BLaER1 treated with 17β-estradiol and CSF1 and Interleukin-3, amounts not matched to agents 10 nM and 100 nM (cell line): ENCODE measurements around the gene PARP16.

Source experiments
- H3K27ac ChIP-seq, 11 experiments: shearing (Covaris generic); formaldehyde crosslinking; 2 replicates each; pipeline ENCODE4 v1.8.1; 2022
- H3K27me3 ChIP-seq, 11 experiments: shearing (Covaris generic); formaldehyde crosslinking; 2 replicates each; pipeline ENCODE4 v1.8.1; 2022
- H3K36me3 ChIP-seq, 11 experiments: shearing (Covaris generic); formaldehyde crosslinking; 2 replicates each; pipeline ENCODE4 v1.8.1; 2022
- H3K4me1 ChIP-seq, 10 experiments: shearing (Covaris generic); formaldehyde crosslinking; 2 replicates each; pipeline ENCODE4 v1.8.1; 2022
- H3K4me2 ChIP-seq, 11 experiments: shearing (Covaris generic); formaldehyde crosslinking; 2 replicates each; pipeline ENCODE4 v1.8.1; 2022
- H3K4me3 ChIP-seq, 10 experiments: shearing (Covaris generic); formaldehyde crosslinking; 2 replicates each; pipeline ENCODE4 v1.8.1; 2022
- H3K9ac ChIP-seq, 11 experiments: shearing (Covaris generic); formaldehyde crosslinking; 2 replicates each; pipeline ENCODE4 v1.8.1; 2022
- H3K9me3 ChIP-seq, 11 experiments: shearing (Covaris generic); formaldehyde crosslinking; replicated peaks in 1 of 11; 2 replicates each; pipeline ENCODE4 v1.8.1; 2022
- H4K20me1 ChIP-seq, 11 experiments: shearing (Covaris generic); formaldehyde crosslinking; 2 replicates each; pipeline ENCODE4 v1.8.1; 2022
- Cebpa-rat ChIP-seq, 11 experiments: shearing (Covaris generic); IDR thresholded peaks; 2 replicates each; pipeline ENCODE4 v1.8.1; 2022

The PARP16 gene, protein sequence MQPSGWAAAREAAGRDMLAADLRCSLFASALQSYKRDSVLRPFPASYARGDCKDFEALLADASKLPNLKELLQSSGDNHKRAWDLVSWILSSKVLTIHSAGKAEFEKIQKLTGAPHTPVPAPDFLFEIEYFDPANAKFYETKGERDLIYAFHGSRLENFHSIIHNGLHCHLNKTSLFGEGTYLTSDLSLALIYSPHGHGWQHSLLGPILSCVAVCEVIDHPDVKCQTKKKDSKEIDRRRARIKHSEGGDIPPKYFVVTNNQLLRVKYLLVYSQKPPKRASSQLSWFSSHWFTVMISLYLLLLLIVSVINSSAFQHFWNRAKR

DNA sequence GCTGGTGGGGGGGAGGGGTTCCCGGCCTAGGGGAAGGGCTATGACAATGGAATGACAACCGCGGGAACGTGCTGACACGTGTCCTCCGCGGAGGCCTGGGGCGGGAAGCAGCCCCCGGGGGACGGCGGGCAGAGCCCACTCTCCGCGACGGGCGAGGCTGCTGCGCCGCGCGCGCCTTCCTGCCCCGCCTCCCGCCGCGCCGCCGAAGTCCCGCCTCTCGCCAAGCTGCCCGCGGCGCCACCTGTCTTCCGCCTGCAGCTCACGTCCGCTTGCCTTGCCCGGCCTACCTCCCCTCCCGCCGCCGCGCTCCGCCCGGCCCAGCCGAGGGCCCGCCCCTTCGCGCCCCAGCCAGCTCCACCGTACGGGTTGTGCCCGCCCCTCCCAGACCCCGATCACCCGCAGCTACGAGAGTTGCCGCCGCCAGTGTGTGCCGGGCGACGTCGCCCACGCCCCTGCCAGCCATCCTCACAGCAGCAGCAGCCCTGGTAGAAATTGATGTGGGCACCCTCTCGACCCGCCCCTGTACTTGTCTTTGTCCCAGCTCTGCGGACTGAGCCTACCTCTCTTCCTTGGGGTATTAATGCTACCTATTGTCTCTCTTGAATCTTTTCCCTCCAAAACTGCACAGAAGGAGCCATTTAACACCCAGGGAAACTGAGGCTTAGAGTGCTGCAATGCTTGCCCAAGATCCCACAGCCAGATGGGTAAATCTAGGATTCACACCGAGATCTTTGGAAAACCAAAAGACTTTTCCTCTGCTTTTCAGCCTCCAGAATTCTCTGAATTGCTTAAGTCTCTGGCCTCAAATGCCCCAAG, at the start of gene PARP16:
Gene PARP16, minus strand, starts transcription at position 180 of the 816 bp plus-strand sequence. CDS start 457 bp downstream, outside the sequence.
- Histone ChIP-seq H3K27me3 (no peaks in the 10 kb centered on the region), H3K9ac (peak within 1 kb of the TSS; percentile 72 to 95 (median 91)), H3K4me3 (peak within 1 kb of the TSS; percentile 60 to 87 (median 75)), H3K4me2 (peak within 1 kb of the TSS; percentile 82 to 99 (median 97)), H3K36me3 (peaks cover 0 to 20% (median 8%) of the 10 kb centered on the region in 11 experiments; a peak in 8 of 22 replicates), H3K27ac (peak within 1 kb of the TSS; percentile 59 to 94 (median 92)), H3K4me1 (peaks cover 23 to 47% (median 32%) of the 10 kb centered on the region in 10 experiments), H4K20me1 (peaks cover 0 to 10% (median 0%) of the 10 kb centered on the region in 11 experiments; a peak in 1 of 22 replicates), H3K9me3 (no peaks in the 10 kb centered on the region)
- no peak for TF ChIP-seq Cebpa-rat (IDR thresholded peaks at IDR 0.05)

GRCh38 chr15:65335278-65336055, 48.8 kb upstream of the PARP16 start:
- Histone ChIP-seq H3K4me2 (peak overlapping the region in 8 of 11 experiments; percentile 4 to 73 (median 54); a peak in 13 of 22 replicates), H3K9me3 (no peaks in the 10 kb centered on the region), H3K27ac (no peak overlapping the region), H3K9ac (no peak overlapping the region), H3K4me1 (peaks cover 24 to 83% (median 60%) of the 10 kb centered on the region in 10 experiments; a peak in 19 of 20 replicates), H3K36me3 (no peaks in the 10 kb centered on the region), H4K20me1 (peaks cover 0 to 24% (median 0%) of the 10 kb centered on the region in 11 experiments; a peak in 5 of 22 replicates), H3K4me3 (no peak overlapping the region), H3K27me3 (peaks cover 0 to 6% (median 0%) of the 10 kb centered on the region in 11 experiments; a peak in 1 of 22 replicates)
- TF ChIP-seq Cebpa-rat (IDR thresholded peaks at IDR 0.05) = no peak

GRCh38 chr15:65334586-65335231, 48.0 kb upstream of the PARP16 start:
- peaks cover 0 to 6% (median 0%) of the 10 kb centered on the region in 11 experiments; a peak in 1 of 22 replicates for H3K27me3 ChIP-seq
- H3K9ac ChIP-seq = no peak overlapping the region
- H3K4me1 ChIP-seq = peaks cover 21 to 77% (median 53%) of the 10 kb centered on the region in 10 experiments; a peak in 19 of 20 replicates
- H3K9me3 ChIP-seq = no peaks in the 10 kb centered on the region
- no peak for TF ChIP-seq Cebpa-rat (IDR thresholded peaks at IDR 0.05)
- H3K36me3 ChIP-seq = no peaks in the 10 kb centered on the region
- H3K4me2 ChIP-seq = peak overlapping the region; percentile 13 to 73 (median 53); a peak in 18 of 22 replicates
- no peak overlapping the region for H3K27ac ChIP-seq
- peaks cover 0 to 25% (median 0%) of the 10 kb centered on the region in 11 experiments; a peak in 5 of 22 replicates for H4K20me1 ChIP-seq
- H3K4me3 ChIP-seq = no peak overlapping the region

DNA sequence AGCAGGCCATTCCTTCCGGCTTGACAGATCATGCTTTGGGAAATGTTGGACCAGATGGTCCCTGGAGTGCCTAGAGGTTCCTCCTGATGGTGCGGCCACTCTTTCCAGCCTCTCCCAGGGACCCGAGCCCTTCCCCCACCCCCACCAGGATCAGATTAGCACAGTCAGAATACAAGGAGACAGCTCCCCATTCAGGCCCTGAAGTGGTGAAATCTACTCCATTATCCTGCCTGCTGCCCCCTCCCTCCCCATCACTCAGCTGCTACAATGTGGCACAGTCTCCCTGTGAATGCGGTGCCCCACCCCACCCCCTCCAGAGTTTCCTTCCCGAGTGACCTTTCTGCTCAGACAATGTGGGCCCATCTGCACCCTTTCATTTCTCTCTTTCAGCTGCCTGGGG, 47.2 kb upstream of the PARP16 start:
- peak overlapping the region in 9 of 11 experiments; percentile 15 to 73 (median 55); a peak in 15 of 22 replicates for H3K4me2 ChIP-seq
- H3K4me3 ChIP-seq = no peak overlapping the region
- no peaks in the 10 kb centered on the region for H3K9me3 ChIP-seq
- no peak overlapping the region for H3K9ac ChIP-seq
- peaks cover 0 to 6% (median 0%) of the 10 kb centered on the region in 11 experiments; a peak in 1 of 22 replicates for H3K27me3 ChIP-seq
- H3K36me3 ChIP-seq = no peaks in the 10 kb centered on the region
- no peak for TF ChIP-seq Cebpa-rat (IDR thresholded peaks at IDR 0.05)
- H3K4me1 ChIP-seq = peaks cover 21 to 73% (median 52%) of the 10 kb centered on the region in 10 experiments; a peak in 18 of 20 replicates
- peaks cover 0 to 32% (median 0%) of the 10 kb centered on the region in 11 experiments; a peak in 6 of 22 replicates for H4K20me1 ChIP-seq
- no peak overlapping the region for H3K27ac ChIP-seq

DNA sequence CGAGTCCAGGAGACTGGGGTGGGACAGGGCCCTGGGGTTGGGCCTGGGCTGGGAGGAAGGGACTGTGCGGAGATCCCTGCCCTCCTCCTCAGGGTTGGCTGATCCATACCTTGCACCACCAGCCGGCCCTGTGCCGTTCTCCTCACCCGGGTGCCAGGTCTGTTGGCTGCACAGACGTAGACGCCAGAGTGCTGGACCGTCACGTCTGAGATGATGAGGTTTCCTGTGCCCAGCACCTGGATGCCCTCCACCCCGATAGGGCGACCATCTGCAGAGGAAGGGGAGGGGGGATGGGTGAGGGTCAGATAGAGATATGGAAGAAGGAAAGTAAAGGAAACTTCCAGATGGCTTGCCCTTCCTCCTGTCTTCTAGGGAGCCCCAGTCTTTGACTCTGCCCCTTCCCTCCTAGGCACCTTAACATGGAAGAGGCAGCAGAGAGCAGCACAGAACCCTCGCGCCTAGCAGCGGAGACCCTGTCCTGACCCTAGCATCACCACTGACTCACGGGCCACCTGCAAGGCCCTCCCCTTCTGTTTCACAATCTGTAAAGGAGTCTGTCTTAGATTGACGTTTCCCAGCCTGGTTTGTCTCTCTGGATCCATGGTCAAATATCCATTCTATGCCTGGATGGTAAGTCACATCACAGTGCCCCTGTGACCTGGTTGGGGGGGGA, 46.6 kb upstream of the PARP16 start:
- Histone ChIP-seq H4K20me1 (peaks cover 0 to 36% (median 0%) of the 10 kb centered on the region in 11 experiments; a peak in 6 of 22 replicates), H3K27me3 (peaks cover 0 to 6% (median 0%) of the 10 kb centered on the region in 11 experiments; a peak in 1 of 22 replicates), H3K4me1 (peaks cover 21 to 68% (median 52%) of the 10 kb centered on the region in 10 experiments; a peak in 18 of 20 replicates), H3K9me3 (no peaks in the 10 kb centered on the region), H3K36me3 (no peaks in the 10 kb centered on the region), H3K4me3 (no peak overlapping the region), H3K9ac (no peak overlapping the region), H3K27ac (no peak overlapping the region), H3K4me2 (peak overlapping the region in 9 of 11 experiments; percentile 18 to 73 (median 53); a peak in 14 of 22 replicates)
- no peak for TF ChIP-seq Cebpa-rat (IDR thresholded peaks at IDR 0.05)

- Histone ChIP-seq H3K36me3 (no peaks in the 10 kb centered on the region), H4K20me1 (peaks cover 0 to 36% (median 0%) of the 10 kb centered on the region in 11 experiments; a peak in 6 of 22 replicates), H3K27me3 (peaks cover 0 to 6% (median 0%) of the 10 kb centered on the region in 11 experiments; a peak in 1 of 22 replicates), H3K4me3 (no peak overlapping the region), H3K9ac (no peak overlapping the region), H3K9me3 (no peaks in the 10 kb centered on the region), H3K4me1 (peaks cover 16 to 68% (median 52%) of the 10 kb centered on the region in 10 experiments; a peak in 18 of 20 replicates), H3K4me2 (peak overlapping the region in 8 of 11 experiments; percentile 44 to 73 (median 56); a peak in 10 of 22 replicates), H3K27ac (no peak overlapping the region)
- TF ChIP-seq Cebpa-rat (IDR thresholded peaks at IDR 0.05) = no peak
These were observed 45.9 kb upstream of the PARP16 start for GRCh38 chr15:65332391-65333147.

- no peak overlapping the region for H3K4me2 ChIP-seq
- H3K9me3 ChIP-seq = no peaks in the 10 kb centered on the region
- peaks cover 9 to 68% (median 52%) of the 10 kb centered on the region in 10 experiments; a peak in 18 of 20 replicates for H3K4me1 ChIP-seq
These were observed 45.1 kb upstream of the PARP16 start for GRCh38 chr15:65331811-65332210.

More at GRCh38 chr15:65331811-65332210, 45.1 kb upstream of the PARP16 start:
- Histone ChIP-seq H3K4me3 (no peak overlapping the region), H3K27ac (no peak overlapping the region), H3K27me3 (no peaks in the 10 kb centered on the region), H4K20me1 (peaks cover 0 to 36% (median 0%) of the 10 kb centered on the region in 11 experiments; a peak in 4 of 22 replicates), H3K9ac (no peak overlapping the region), H3K36me3 (no peaks in the 10 kb centered on the region)
- TF ChIP-seq Cebpa-rat (IDR thresholded peaks at IDR 0.05) = no peak
